K562 (cell line): ENCODE measurements around the gene PRKAR1B.

Experiments used
- CHD2 ChIP-seq: IDR thresholded peaks from 2 replicates; pipeline ENCODE4 v1.6.1; 2011; ENCODE audit warnings: low read depth, low read length
- DPF2 ChIP-seq: fragments of 450-650 bp; IDR thresholded peaks from 2 replicates; pipeline ENCODE4 v1.6.1; 2016
- ESRRA ChIP-seq: fragments of 450-650 bp; IDR thresholded peaks from 2 replicates; pipeline ENCODE4 v1.6.1; 2014; ENCODE audit warnings: low read depth, mild to moderate bottlenecking, moderate library complexity, borderline replicate concordance
- EZH2 ChIP-seq: IDR thresholded peaks from 2 replicates; pipeline ENCODE4 v1.6.1; 2012; ENCODE audit warnings: low read depth, mild to moderate bottlenecking, inconsistent platforms, low read length, borderline replicate concordance
- MAFF ChIP-seq: IDR thresholded peaks from 2 replicates; pipeline ENCODE4 v1.6.1; 2012; ENCODE audit warnings: low read length, improper control_type of control experiment
- MAFK ChIP-seq: IDR thresholded peaks from 2 replicates; pipeline ENCODE4 v1.6.1; 2011; ENCODE audit warnings: low read length, improper control_type of control experiment
- MYC ChIP-seq, 2 experiments: fragments of 250-450 bp in 1 of 2; sonication (Bioruptor Pico) in 1 of 2; IDR thresholded peaks; 2 replicates each; pipeline versions ENCODE4 v1.5.1 to v1.6.1; 2012 to 2021; ENCODE audit warnings: low read depth in 2 of 2, borderline replicate concordance in 1 of 2, improper control_type of control experiment in 1 of 2, low read length in 1 of 2, mild to moderate bottlenecking in 1 of 2, moderate library complexity in 1 of 2
- NFYB ChIP-seq: IDR thresholded peaks from 2 replicates; pipeline ENCODE4 v1.6.1; 2011; ENCODE audit warnings: mild to moderate bottlenecking, moderate library complexity; ENCODE audit not compliant: insufficient read length; ENCODE audit errors: extremely low read depth
- POLR2A ChIP-seq: fragments of 450-650 bp; conservative IDR thresholded peaks from 2 replicates; pipeline ENCODE4 v1.6.1; 2016
- SMC3 ChIP-seq: conservative IDR thresholded peaks from 2 replicates; pipeline ENCODE4 v1.6.1; 2011; ENCODE audit warnings: low read depth, low read length, improper control_type of control experiment; ENCODE audit not compliant: insufficient read depth
- TCF3 ChIP-seq: sonication (generic); formaldehyde crosslinking; IDR thresholded peaks from 2 replicates; pipeline ENCODE4 v1.4.0; 2020; ENCODE audit warnings: mild to moderate bottlenecking, missing genetic modification reagents
- ZFPM2 ChIP-seq: fragments of 250-450 bp; sonication (Bioruptor Pico); IDR thresholded peaks from 2 replicates; pipeline ENCODE4 v1.5.1; 2022; ENCODE audit warnings: mild to moderate bottlenecking
- ZNF23 ChIP-seq: fragments of 250-450 bp; sonication (Bioruptor Pico); IDR thresholded peaks from 2 replicates; pipeline ENCODE4 v1.4.0; 2020; ENCODE audit warnings: mild to moderate bottlenecking
- ZNF274 ChIP-seq: IDR thresholded peaks from 2 replicates; pipeline ENCODE4 v1.6.1; 2011; ENCODE audit warnings: low read depth, mild to moderate bottlenecking, low read length, moderate library complexity, borderline replicate concordance

DNA sequence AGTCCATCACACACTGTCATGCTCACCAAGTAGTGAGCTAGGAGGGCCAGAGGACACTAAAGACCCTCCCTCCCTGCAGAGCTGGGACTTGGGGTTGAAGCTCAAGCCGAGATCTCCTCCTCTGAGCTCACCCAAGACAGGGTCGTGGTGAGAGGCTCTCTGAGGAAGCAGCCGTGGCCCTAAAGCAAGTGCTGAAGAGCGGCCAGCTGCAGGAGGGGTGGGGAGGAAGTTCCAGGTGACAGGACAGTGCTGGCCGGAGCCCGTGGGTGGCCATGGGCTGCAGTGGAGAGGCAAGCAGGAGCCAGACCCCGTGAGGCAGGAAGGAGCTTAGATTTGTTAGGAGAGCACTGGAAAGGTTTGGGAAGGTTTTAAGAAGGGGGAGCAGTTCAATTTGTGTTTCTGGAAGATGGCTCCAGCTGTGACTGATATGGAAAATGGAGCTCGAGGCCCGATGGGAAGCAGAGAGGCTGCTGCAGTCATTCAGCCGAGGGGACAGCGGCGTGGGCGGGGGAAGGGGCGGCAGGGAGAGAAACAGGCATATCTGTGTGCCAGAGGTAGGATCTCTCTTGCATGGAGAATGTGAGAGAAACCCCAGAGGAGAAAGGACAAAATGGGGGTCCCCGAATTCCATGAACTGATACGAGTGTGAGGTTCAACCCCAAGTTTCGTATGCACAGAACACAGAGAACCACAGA is 27.5 kb downstream of the PRKAR1B start:
- TF ChIP-seq SMC3 (no peak), MAFF (no peak), ZNF23 (CRISPR knock-in tag) (no peak), TCF3 (CRISPR knock-in tag) (no peak), DPF2 (no peak), NFYB (no peak), POLR2A (no peak), ZNF274 (no peak), ZFPM2 (CRISPR knock-in tag) (no peak), ESRRA (no peak), MAFK (no peak), EZH2 (no peak), MYC (IDR thresholded peaks at IDR 0.05; ENCODE audit: low read depth, low read length) (no peak), MYC (CRISPR knock-in tag; IDR thresholded peaks at IDR 0.05; ENCODE audit: borderline replicate concordance, low read depth) (no peak), CHD2 (no peak)
